MM.1S (cell line): ENCODE results near the gene SLC25A53.
A peak's percentile ranks its signal among the peaks of the same experiment; 100 is the strongest.
"Not testable (repeated sequence)": the region's sequence is repeated elsewhere in the genome, so short reads cannot be mapped to it uniquely, and the experiment has no call there.

Experiments
- DNase-seq: peaks from one replicate; pipeline ENCODE4 v3.0.0-alpha.2; 2015
- H2AFZ ChIP-seq: fragments of 300-600 bp; sonication (generic); 2 replicates; pipeline ENCODE4 v1.6.0; 2016; ENCODE audit warnings: antibody characterized with exemption, low read length
- H3F3A ChIP-seq: fragments of 300-600 bp; sonication (generic); 2 replicates; pipeline ENCODE4 v1.6.1; 2016; ENCODE audit warnings: mild to moderate bottlenecking, antibody characterized with exemption, low read length, moderate library complexity, mixed read lengths; ENCODE audit not compliant: insufficient read depth
- H3K27ac ChIP-seq: fragments of 300-600 bp; sonication (generic); 2 replicates; pipeline ENCODE4 v1.5.1; 2016; ENCODE audit warnings: mild to moderate bottlenecking, low read length
- H3K27me3 ChIP-seq: fragments of 300-600 bp; sonication (generic); replicated peaks from 2 replicates; pipeline ENCODE4 v1.6.0; 2016; ENCODE audit warnings: low read length; ENCODE audit not compliant: insufficient read depth
- H3K36me3 ChIP-seq: fragments of 300-600 bp; sonication (generic); replicated peaks from 2 replicates; pipeline ENCODE4 v1.6.1; 2016; ENCODE audit warnings: mild to moderate bottlenecking, low read length, mixed read lengths; ENCODE audit not compliant: insufficient read depth
- H3K4me1 ChIP-seq: fragments of 300-600 bp; sonication (generic); 2 replicates; pipeline ENCODE4 v1.6.1; 2016; ENCODE audit warnings: low read length, mixed read lengths
- H3K4me2 ChIP-seq: fragments of 300-600 bp; sonication (generic); 2 replicates; pipeline ENCODE4 v1.6.0; 2016; ENCODE audit warnings: low read depth, low read length
- H3K4me3 ChIP-seq: fragments of 300-600 bp; sonication (generic); 2 replicates; pipeline ENCODE4 v1.5.1; 2016; ENCODE audit warnings: low read length, mixed read lengths
- H3K79me2 ChIP-seq: fragments of 300-600 bp; sonication (generic); 2 replicates; pipeline ENCODE4 v1.6.1; 2016; ENCODE audit warnings: mixed run types, low read length, mixed read lengths
- H3K9ac ChIP-seq: fragments of 300-600 bp; sonication (generic); 2 replicates; pipeline ENCODE4 v1.6.1; 2016; ENCODE audit warnings: low read length, mixed read lengths
- H3K9me2 ChIP-seq: fragments of 300-600 bp; sonication (generic); replicated peaks from 2 replicates; pipeline ENCODE4 v1.6.1; 2016; ENCODE audit warnings: mild to moderate bottlenecking, low read length, mixed read lengths; ENCODE audit not compliant: insufficient read depth
- H3K9me3 ChIP-seq: fragments of 300-600 bp; sonication (generic); replicated peaks from 2 replicates; pipeline ENCODE4 v1.6.1; 2016; ENCODE audit warnings: mild to moderate bottlenecking, low read length, mixed read lengths; ENCODE audit not compliant: insufficient read depth
- H4K20me1 ChIP-seq: fragments of 300-600 bp; sonication (generic); 2 replicates; pipeline ENCODE4 v1.6.1; 2016; ENCODE audit warnings: mild to moderate bottlenecking, low read length, moderate library complexity, mixed read lengths; ENCODE audit not compliant: insufficient read depth
- CTCF ChIP-seq: fragments of 300-600 bp; sonication (generic); IDR thresholded peaks from 2 replicates; pipeline ENCODE4 v1.5.1; 2016; ENCODE audit warnings: antibody characterized with exemption, low read length, mixed read lengths
- EZH2 ChIP-seq: fragments of 300-600 bp; sonication (generic); optimal IDR thresholded peaks from 2 replicates; pipeline ENCODE3; 2017; ENCODE audit warnings: low read depth, mild to moderate bottlenecking, antibody characterized with exemption, low read length, mixed read lengths
- EZH2phosphoT487 ChIP-seq: fragments of 300-600 bp; sonication (generic); IDR thresholded peaks from 2 replicates; pipeline ENCODE4 v1.6.1; 2018; ENCODE audit warnings: antibody characterized with exemption, low read length

Gene SLC25A53

GRCh38 chrX:104113222-104113965 is 43.4 kb downstream of the SLC25A53 start:
- Histone ChIP-seq H3K9ac (peak overlapping the region; percentile 80; the same call in 1 of the 2 replicates), H4K20me1 (no peaks in the 10 kb centered on the region), H3K4me1 (peaks cover 30% of the 10 kb centered on the region), H3K27me3 (no peaks in the 10 kb centered on the region), H3F3A (peaks cover 19% of the 10 kb centered on the region), H3K9me2 (no peaks in the 10 kb centered on the region), H3K4me2 (peak overlapping the region; percentile 78), H3K9me3 (no peaks in the 10 kb centered on the region), H3K36me3 (no peaks in the 10 kb centered on the region), H3K4me3 (peak overlapping the region; percentile 67), H3K27ac (no peak overlapping the region; the same call in 1 of the 2 replicates), H3K79me2 (peaks cover 27% of the 10 kb centered on the region), H2AFZ (0 out of 2 replicates have a peak overlapping the region, but pooled peaks have one; percentile 16)
- TF ChIP-seq EZH2 (no peak), CTCF (peak; percentile 52)
- peak; percentile 58 for DNase-seq

GRCh38 chrX:104112326-104112951 is 44.4 kb downstream of the SLC25A53 start, which contains the start of gene ZCCHC18:
Gene ZCCHC18 (plus strand): TSS chrX:104112523. CDS start chrX:104114112, 1,589 bp downstream.
- Histone ChIP-seq H3K36me3 (no peaks in the 10 kb centered on the region), H3K27ac (peak within 1 kb of the TSS; percentile 82), H3K27me3 (no peaks in the 10 kb centered on the region), H3K4me2 (peak within 1 kb of the TSS; percentile 78), H2AFZ (peak within 1 kb of the TSS; percentile 61), H3K4me3 (peak within 1 kb of the TSS; percentile 67), H3K79me2 (peaks cover 37% of the 10 kb centered on the region), H3K9me2 (no peaks in the 10 kb centered on the region), H3K4me1 (peaks cover 30% of the 10 kb centered on the region), H3K9me3 (no peaks in the 10 kb centered on the region), H4K20me1 (no peaks in the 10 kb centered on the region), H3K9ac (peak within 1 kb of the TSS; percentile 80), H3F3A (peaks cover 19% of the 10 kb centered on the region)
- peak; percentile 68 for DNase-seq
- TF ChIP-seq EZH2phosphoT487 = no peak
- TF ChIP-seq EZH2 = no peak
- TF ChIP-seq CTCF = no peak

GRCh38 chrX:104110491-104111240 is 46.1 kb downstream of the SLC25A53 start:
- peak overlapping the region; percentile 80; the same call in 1 of the 2 replicates for H3K9ac ChIP-seq
- peaks cover 30% of the 10 kb centered on the region for H3K4me1 ChIP-seq
- H4K20me1 ChIP-seq, H3K9me2 ChIP-seq, H3K9me3 ChIP-seq, H3K27me3 ChIP-seq, H3K36me3 ChIP-seq: not testable (repeated sequence)
- H3K79me2 ChIP-seq = peaks cover 50% of the 10 kb centered on the region
- peak overlapping the region; percentile 82 for H3K27ac ChIP-seq
- peak overlapping the region; percentile 52; the same call in 1 of the 2 replicates for H2AFZ ChIP-seq
- peak overlapping the region; percentile 67 for H3K4me3 ChIP-seq
- H3F3A ChIP-seq = peaks cover 19% of the 10 kb centered on the region
- H3K4me2 ChIP-seq = peak overlapping the region; percentile 72
- peak; percentile 43 for DNase-seq
